GM10847 (cell line): ENCODE measurements around the gene LYST.

Source experiments
- POLR2A ChIP-seq: IDR thresholded peaks from 2 replicates; pipeline ENCODE4 v1.6.1; 2011; ENCODE audit not compliant: insufficient read length; ENCODE audit errors: extremely low read depth

Gene LYST

GRCh38 chr1:235888119-235888643 is 21.5 kb upstream of the LYST start:
- TF ChIP-seq POLR2A, result no peak

DNA sequence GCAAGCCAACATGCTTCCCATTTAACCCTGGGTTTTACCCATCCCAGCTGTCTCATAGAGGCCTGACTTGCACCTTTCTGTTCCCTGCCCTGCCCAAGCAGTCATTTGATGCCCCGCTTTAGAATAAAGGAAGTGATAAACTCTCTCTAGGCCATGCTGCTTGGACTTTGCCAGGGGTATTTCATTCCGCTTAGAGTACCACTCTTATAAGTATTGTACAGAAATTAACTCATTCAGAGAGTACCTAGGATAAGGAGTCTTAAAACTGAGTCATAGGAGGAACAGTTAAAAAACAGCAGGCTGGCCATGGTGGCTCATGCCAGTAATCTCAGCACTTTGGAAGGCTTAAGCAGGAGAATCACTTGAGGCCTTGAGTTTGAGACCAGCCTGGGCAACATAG is 21.0 kb upstream of the LYST start:
- TF ChIP-seq POLR2A, result no peak

DNA sequence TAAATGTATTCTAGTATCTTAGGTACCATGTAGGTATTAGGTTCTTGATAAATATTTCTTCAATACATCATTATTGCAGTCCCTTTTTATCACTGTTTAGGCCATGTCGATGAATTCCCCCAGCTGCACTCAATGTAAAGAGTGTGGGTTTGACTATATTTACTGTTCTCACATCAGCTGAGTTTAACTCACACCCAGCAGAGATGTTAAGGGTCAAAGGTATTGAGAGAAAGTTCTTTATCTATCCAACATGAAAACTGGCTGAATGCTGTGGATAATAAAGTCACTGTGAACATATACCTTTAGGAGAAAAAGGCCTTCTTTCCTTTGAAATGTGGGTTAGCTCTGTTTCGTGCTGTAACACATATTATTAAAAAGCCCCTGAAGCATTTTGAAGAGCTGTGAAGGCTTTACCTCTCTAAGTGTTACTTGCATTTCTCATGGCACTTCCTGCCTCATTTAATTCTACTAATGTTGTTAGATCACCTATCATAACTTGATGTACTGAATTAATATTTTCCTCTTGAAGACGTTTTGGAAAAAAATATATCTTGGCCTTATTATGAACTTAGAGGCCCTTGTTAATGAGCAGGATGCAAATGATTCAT is 19.1 kb upstream of the LYST start:
- TF ChIP-seq POLR2A, result no peak

DNA sequence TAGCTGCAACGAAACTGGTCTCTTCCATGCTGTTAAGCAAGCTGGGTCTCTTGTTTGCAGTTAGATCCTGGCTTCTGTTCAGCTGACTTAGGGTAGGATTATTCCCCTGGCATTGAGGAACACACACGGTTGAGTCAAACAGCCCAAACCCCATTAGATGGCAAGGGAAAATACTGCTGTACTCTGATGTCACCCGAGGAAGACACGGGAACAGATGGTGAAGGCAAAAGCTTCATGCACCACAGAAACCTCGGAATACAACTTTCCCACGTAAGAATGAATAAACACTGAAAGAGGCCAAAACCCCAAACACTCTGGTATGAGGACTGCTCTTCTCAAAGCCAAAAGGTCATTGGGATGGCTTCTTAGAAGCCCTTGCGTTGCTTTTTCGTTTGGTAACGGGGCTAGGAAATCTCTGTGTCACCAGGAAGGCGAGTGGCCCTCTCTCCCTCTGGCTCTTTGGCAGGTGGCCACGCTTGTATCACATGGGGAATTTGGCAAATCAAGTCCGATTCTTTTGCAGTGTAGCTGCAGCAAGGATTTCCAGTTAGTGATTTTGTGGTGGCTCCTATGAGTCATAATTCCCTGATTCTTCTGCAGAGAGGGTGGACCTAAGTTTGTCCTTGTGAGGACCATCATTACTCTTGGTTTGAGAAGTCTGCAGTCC is 16.7 kb upstream of the LYST start:
- no peak for TF ChIP-seq POLR2A

DNA sequence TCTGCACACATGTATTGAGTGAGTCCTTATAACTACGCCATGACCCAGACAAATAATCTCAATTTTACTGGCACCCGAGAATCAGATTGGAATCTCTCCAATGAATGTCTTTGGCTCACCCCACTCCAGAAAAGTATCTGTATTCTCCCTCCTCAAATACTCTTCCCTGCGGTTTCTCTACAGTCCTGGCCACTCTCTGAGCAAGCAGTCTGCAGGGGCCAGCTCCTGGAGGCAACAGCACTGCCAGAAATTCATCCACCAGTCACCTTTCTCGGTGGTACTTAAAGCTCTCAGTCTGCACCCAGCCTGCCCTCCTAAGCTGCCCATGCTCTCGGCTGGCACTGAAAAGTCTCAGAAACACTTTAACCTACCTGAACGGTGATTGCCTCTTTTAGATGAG is 16.1 kb upstream of the LYST start:
- TF ChIP-seq POLR2A, result no peak

DNA sequence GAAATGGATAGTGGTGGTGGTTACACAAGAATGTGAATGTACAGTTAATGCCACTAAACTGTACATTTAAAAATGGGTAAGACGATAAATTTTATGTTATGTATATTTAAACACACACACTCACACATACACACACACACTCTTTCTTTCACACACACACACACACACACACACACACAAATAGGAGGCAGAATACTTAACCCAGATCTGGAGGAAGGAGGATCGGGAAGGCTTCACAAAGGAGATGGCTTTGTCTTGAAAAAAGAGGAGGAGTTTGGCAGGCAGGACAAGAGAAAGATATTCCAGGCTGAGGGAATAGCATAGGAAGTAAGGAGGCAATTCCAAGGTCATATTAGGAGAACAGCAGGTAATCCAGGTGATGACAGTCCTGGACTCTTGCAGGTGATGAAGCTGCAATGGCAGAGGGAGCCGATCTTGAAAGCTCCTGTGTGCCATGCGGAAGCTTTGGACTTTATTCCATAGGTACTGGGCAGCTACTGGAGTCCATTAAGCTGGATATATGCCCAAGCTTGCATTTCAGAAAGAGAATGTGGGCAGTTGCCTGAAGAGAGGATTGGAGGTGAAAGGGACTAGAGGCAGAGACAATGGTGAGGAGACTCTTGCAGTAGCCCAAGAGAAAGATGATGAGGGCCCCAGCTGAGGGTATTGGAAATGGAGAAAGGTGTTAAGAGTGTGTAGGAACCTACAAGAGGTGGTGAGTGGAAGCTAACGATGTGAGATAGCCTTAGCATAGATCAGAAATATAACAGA is 15.4 kb upstream of the LYST start:
- TF ChIP-seq POLR2A, result no peak

DNA sequence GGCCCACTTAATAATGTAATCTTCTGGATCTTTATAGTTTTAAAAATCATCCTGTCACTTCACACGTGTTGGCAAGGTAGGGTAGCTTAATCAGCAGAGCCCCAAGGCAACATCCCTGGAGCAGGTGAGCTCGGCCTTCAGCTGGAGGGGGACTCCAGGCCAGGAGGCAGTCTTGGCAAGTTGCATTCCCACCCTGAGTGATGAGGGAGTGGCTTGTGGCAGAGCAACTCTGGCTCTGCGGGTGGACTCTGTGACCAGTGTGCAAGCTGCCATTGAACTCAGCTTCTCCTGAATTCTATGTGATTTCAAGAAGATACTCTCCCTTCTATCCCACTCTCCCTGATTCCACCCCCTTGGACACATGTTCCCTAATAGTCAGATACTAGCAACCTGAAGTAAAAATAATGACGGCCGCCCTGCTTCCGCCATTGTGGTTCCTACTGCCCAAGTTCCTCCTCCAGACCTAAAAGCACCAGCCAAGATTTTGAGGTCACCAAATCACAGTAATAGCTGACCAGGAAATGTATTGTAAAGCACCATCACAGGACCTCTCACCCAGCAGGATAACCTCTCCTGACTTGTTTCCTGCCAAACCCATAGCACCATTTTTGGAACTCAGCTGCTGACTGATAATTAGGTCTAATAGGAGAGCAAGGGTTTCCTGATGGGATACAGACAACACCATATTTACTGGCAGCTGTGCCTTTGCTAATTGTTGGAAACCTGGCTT is 11.5 kb upstream of the LYST start:
- TF ChIP-seq POLR2A, result no peak

GRCh38 chr1:235876402-235876841 is 9.7 kb upstream of the LYST start:
- TF ChIP-seq POLR2A, result no peak

- no peak for TF ChIP-seq POLR2A
Observed at GRCh38 chr1:235875036-235875597, 8.4 kb upstream of the LYST start.

- no peak for TF ChIP-seq POLR2A
Observed at GRCh38 chr1:235874261-235874660, 7.6 kb upstream of the LYST start.

- no peak for TF ChIP-seq POLR2A
Observed at GRCh38 chr1:235873571-235873970, 6.9 kb upstream of the LYST start.

- TF ChIP-seq POLR2A, result no peak
Observed at GRCh38 chr1:235873045-235873444, 6.3 kb upstream of the LYST start.

- no peak for TF ChIP-seq POLR2A
Observed at GRCh38 chr1:235872270-235872669, 5.6 kb upstream of the LYST start.

GRCh38 chr1:235867903-235868469 is 1.3 kb upstream of the LYST start:
- no peak for TF ChIP-seq POLR2A
